ENCODE data around the gene LRMDA.

- no peak for TF ChIP-seq CTCF (optimal IDR thresholded peaks at IDR 0.05 in 1 of 3, IDR thresholded peaks at IDR 0.05 in 1 of 3, conservative IDR thresholded peaks at IDR 0.05 in 1 of 3; ENCODE audit: extremely low read depth in 1 of 3, insufficient read depth in 2 of 3, low read length in 3 of 3)
- no peak for TF ChIP-seq EZH2 (IDR thresholded peaks at IDR 0.05; ENCODE audit: low read length)
These were observed 394.2 kb downstream of the LRMDA start for GRCh38 chr10:75825661-75826060.

All from keratinocyte (primary cell).